ENCODE data around the gene GLT1D1.

Gene GLT1D1

DNA sequence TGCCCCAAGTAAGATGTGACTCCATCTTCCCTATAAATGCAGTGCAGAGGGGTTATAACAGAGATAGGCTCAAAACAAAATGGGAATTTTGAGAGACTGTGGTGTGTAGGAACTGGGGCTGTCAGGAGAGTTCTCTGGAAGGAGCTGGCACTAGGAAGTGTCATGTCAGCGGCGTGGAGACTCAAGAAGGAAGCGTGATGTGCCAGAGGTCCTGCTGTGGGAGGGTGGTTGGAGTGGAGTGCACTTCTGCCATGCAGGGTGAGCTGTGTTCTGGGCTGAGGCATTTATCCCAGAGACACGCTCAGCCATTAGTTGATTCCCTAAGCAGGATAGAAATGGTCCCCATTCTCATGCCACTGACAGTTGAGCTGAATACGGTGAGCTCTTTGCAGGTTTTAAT is 19.0 kb downstream of the GLT1D1 start:
- DNase-seq (ENCODE audit: extremely low read depth, low read depth), result no peak
- TF ChIP-seq, protein P1, sequence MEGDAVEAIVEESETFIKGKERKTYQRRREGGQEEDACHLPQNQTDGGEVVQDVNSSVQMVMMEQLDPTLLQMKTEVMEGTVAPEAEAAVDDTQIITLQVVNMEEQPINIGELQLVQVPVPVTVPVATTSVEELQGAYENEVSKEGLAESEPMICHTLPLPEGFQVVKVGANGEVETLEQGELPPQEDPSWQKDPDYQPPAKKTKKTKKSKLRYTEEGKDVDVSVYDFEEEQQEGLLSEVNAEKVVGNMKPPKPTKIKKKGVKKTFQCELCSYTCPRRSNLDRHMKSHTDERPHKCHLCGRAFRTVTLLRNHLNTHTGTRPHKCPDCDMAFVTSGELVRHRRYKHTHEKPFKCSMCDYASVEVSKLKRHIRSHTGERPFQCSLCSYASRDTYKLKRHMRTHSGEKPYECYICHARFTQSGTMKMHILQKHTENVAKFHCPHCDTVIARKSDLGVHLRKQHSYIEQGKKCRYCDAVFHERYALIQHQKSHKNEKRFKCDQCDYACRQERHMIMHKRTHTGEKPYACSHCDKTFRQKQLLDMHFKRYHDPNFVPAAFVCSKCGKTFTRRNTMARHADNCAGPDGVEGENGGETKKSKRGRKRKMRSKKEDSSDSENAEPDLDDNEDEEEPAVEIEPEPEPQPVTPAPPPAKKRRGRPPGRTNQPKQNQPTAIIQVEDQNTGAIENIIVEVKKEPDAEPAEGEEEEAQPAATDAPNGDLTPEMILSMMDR (IDR thresholded peaks at IDR 0.05; ENCODE audit: low read depth, low read length, missing control alignments), result no peak
- no peak overlapping the region for H3K4me3 ChIP-seq (replicated peaks; ENCODE audit: low read depth, low read length)

DNA sequence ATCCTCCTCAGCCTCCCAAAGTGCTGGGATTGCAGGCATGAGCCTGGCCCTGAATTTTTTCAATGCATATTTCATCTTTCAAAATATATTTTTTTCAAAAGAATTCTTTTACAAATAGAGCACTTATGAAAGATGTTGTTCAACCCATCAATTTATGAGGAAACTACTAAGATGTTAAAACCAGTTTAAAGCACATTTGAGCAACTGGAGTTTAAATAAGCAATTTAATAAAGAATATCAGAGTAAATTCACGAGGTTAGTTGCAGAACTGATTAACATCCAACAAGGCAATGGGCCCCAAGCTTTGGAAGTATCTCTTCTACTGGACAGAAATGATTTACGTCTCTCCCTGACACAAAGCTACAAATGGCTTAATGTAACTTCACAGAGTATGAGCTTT is 23.3 kb downstream of the GLT1D1 start:
- DNase-seq (ENCODE audit: extremely low read depth, low read depth), result no peak
- TF ChIP-seq, protein P1 (IDR thresholded peaks at IDR 0.05; ENCODE audit: low read depth, low read length, missing control alignments), result no peak
- no peak overlapping the region for H3K4me3 ChIP-seq (replicated peaks; ENCODE audit: low read depth, low read length)

DNA sequence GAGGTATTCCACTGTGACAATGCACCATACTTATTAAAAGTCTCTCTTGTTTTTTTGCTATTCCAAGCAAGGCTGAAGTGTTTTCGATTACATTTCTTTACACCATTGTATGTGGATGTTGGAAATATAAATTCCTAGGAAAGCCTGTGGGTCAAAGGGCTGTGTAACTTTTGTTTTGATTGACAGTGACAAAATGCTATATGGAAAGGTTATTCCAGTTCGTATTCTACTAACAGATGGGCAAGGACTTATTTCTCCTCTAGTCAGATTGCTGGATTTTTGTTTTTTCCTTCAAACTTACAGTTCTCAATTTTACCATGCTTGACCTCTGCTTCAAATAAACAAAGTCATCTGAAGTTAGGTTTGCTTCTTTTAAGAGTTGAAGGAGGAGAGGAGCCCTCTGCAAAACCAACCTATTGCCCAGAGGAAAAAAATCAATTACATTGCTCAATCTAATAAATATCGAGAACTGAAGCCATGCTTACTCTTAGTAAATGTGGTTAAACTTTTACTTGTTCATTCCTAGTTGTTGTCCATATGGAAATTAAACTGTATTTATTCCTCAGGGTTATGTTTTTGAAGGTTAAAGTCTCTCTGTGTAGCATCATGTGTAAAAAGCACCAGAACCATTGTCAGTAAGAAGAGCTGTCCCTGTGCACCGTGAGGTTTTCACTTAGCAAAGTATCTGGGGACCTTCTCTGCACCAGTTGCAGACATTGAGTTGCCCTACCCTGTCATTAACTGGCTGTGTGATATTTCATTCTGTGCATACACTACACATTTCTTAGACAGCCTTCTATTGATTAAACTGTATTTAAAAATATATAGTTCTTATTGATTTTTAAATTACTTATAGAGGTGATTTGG is 26.9 kb downstream of the GLT1D1 start:
- TF ChIP-seq, protein P1 (IDR thresholded peaks at IDR 0.05; ENCODE audit: low read depth, low read length, missing control alignments), result no peak
- no peak for DNase-seq (ENCODE audit: extremely low read depth, low read depth)
- no peak overlapping the region for H3K4me3 ChIP-seq (replicated peaks; ENCODE audit: low read depth, low read length)

DNA sequence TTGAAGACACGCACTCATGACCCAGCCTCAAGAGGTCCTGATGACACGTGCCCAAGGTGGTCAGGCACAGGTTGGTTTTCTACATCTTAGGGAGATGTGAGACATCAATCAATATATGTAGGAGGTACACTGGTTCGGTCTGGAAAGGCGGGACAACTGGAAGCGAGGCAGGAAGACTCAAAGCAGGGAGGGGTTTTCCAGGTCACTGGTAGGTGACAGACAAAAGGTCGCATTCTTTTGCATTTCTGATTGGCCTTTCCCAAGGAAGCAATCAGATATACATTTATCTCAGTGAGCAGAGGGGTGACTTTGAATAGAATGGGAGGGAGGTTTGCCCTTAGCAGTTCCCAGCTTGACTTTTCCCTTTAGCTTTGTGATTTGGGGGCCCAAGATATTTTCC is 38.6 kb downstream of the GLT1D1 start:
- no peak overlapping the region for H3K4me3 ChIP-seq (replicated peaks; ENCODE audit: low read depth, low read length)
- TF ChIP-seq, protein P1 (IDR thresholded peaks at IDR 0.05; ENCODE audit: low read depth, low read length, missing control alignments), result no peak
- no peak for DNase-seq (ENCODE audit: extremely low read depth, low read depth)

DNA sequence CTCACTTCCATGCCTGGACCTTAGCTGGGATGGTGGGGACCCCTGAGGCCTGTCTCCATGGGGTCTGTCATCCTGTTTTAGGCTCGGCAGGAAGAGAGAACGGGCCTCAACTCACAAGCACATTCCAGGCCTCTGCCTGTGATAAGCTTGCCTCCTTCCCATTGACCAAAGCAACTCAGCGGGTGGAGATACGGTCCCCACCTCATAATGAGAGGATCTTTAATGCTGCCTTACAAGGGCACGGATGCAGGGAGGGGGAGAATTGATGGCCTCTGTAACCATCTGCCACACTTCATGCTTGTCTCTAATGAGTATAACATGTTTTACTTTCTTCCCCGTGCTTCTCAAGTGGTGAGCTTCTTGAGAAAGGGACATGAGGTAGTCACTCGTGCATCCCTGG is 50.0 kb downstream of the GLT1D1 start:
- TF ChIP-seq, protein P1 (IDR thresholded peaks at IDR 0.05; ENCODE audit: low read depth, low read length, missing control alignments), result no peak
- DNase-seq (ENCODE audit: extremely low read depth, low read depth), result no peak
- no peak overlapping the region for H3K4me3 ChIP-seq (replicated peaks; ENCODE audit: low read depth, low read length)

DNA sequence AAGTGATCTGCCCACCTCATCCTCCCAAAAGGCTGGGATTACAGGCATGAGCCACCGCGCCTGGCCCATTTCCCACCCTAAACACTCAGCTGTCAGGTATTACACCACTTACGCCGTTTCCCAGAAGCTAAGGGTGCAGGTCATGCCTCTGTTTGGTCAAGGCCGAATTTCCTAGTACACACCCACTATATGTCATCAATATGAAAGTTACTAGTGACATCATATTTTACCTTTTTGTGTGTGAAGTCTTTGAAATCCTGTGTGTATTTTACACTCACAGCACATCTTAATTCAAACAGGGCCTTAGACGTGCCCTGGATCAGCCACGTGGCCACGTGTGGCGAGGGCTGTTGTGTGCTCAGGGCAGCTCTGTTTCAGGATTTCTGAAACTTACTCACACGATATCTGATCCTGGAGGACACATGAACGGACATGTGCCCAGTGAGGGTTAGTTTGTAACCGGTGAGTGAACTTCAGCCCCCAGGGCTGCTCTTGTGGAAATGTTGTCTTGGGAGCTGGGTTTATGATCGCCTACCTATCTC is 51.8 kb downstream of the GLT1D1 start:
- no peak overlapping the region for H3K4me3 ChIP-seq (replicated peaks; ENCODE audit: low read depth, low read length)
- TF ChIP-seq, protein P1 (IDR thresholded peaks at IDR 0.05; ENCODE audit: low read depth, low read length, missing control alignments), result no peak
- no peak for DNase-seq (ENCODE audit: extremely low read depth, low read depth)

Data from HFF-Myc (cell line).